Measurements from ENCODE around the gene GYPA.

GRCh38 chr4:144189121-144189520 lies 48.6 kb upstream of the GYPA start:
- TF ChIP-seq, protein P1, sequence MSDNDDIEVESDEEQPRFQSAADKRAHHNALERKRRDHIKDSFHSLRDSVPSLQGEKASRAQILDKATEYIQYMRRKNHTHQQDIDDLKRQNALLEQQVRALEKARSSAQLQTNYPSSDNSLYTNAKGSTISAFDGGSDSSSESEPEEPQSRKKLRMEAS (IDR thresholded peaks at IDR 0.05; ENCODE audit: low read depth, low read length) = no peak
- TF ChIP-seq MYC (IDR thresholded peaks at IDR 0.05; ENCODE audit: low read depth, low read length) (no peak), POLR2A (IDR thresholded peaks at IDR 0.05; ENCODE audit: extremely low read depth, insufficient read length) (no peak)
- TF ChIP-seq, protein P2, sequence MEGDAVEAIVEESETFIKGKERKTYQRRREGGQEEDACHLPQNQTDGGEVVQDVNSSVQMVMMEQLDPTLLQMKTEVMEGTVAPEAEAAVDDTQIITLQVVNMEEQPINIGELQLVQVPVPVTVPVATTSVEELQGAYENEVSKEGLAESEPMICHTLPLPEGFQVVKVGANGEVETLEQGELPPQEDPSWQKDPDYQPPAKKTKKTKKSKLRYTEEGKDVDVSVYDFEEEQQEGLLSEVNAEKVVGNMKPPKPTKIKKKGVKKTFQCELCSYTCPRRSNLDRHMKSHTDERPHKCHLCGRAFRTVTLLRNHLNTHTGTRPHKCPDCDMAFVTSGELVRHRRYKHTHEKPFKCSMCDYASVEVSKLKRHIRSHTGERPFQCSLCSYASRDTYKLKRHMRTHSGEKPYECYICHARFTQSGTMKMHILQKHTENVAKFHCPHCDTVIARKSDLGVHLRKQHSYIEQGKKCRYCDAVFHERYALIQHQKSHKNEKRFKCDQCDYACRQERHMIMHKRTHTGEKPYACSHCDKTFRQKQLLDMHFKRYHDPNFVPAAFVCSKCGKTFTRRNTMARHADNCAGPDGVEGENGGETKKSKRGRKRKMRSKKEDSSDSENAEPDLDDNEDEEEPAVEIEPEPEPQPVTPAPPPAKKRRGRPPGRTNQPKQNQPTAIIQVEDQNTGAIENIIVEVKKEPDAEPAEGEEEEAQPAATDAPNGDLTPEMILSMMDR (IDR thresholded peaks at IDR 0.05; ENCODE audit: low read depth, low read length) = no peak
